22Rv1 (cell line): ENCODE measurements around the gene SMIM44.

Experiments used
- H3K27ac ChIP-seq: fragments of 450-650 bp; 2 replicates; pipeline ENCODE4 v1.5.1; 2017
- CTCF ChIP-seq: fragments of 450-650 bp; IDR thresholded peaks from 2 replicates; pipeline ENCODE4 v1.5.1; 2017; ENCODE audit warnings: mild to moderate bottlenecking
- ZFX ChIP-seq: fragments of 450-650 bp; IDR thresholded peaks from 2 replicates; pipeline ENCODE4 v1.6.1; 2017; ENCODE audit warnings: antibody characterized with exemption, borderline replicate concordance

SMIM44 gene

GRCh38 chr19:3521104-3521445, 37.8 kb upstream of the SMIM44 start:
- no peak for TF ChIP-seq CTCF
- no peak for TF ChIP-seq ZFX
- H3K27ac ChIP-seq, result no peak overlapping the region

- no peak overlapping the region for H3K27ac ChIP-seq
- TF ChIP-seq CTCF, result no peak
- no peak for TF ChIP-seq ZFX
Measured at GRCh38 chr19:3520166-3521103, 37.2 kb upstream of the SMIM44 start.

GRCh38 chr19:3519126-3519525, 35.9 kb upstream of the SMIM44 start:
- TF ChIP-seq CTCF, result no peak
- no peak for TF ChIP-seq ZFX
- no peak overlapping the region for H3K27ac ChIP-seq

- H3K27ac ChIP-seq, result no peak overlapping the region
Measured at GRCh38 chr19:3518659-3519058, 35.4 kb upstream of the SMIM44 start.

GRCh38 chr19:3518255-3518654, 35.0 kb upstream of the SMIM44 start:
- 0 out of 2 replicates have a peak overlapping the region, but pooled peaks have one; percentile 52 for H3K27ac ChIP-seq

More at GRCh38 chr19:3518659-3519058, 35.4 kb upstream of the SMIM44 start:
- TF ChIP-seq CTCF (no peak), ZFX (no peak)

GRCh38 chr19:3517638-3518037, 34.4 kb upstream of the SMIM44 start:
- H3K27ac ChIP-seq, result peak overlapping the region; percentile 52

More at GRCh38 chr19:3518255-3518654, 35.0 kb upstream of the SMIM44 start:
- TF ChIP-seq CTCF, result no peak
- no peak for TF ChIP-seq ZFX

More at GRCh38 chr19:3517638-3518037, 34.4 kb upstream of the SMIM44 start:
- TF ChIP-seq CTCF, result no peak
